NCI-H69 (cell line): ENCODE results near the gene SLC12A8.
A peak's percentile ranks its signal among the peaks of the same experiment; 100 is the strongest.

Experiments used
- DNase-seq: peaks from one replicate; lab custom pipeline; 2025; lab: John Stamatoyannopoulos, UW

Gene SLC12A8

DNA sequence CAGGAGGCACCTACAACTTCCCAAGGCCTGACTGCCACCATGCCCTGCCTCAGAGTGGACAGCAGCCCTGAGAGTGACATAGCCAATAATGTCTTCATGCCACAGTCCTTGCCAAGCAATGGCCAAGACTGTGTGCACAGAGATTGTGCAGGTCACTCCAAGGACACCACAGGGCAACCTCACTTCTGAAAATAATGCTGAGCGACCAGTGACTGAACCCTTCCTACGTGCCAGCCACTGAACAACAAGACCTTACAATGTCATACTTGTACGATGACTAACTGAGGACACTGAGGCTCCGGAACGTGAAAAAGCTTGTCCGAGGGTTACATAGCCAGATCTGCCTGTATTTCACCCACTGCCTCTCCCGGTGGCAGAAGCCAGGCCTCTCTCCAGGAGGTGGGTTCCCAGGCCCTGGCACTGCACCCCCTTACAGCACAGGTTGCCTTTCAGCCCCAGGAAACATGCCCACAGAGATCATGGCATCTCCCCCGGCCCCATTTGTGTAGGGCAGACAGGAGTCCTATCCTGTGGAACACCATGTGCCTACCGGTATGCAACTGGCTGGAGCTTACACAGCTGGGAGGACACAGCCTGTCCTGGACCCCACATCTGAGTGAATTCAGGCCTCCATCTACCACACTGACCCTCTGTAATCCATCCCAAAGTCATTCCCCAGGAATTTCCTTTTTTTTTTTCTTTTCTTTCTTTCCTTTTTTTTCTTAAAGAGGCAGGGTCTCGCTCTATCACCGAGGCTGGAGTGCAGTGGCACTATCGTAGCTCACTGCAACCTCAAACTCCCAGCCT, 72.3 kb downstream of the SLC12A8 start:
- DNase-seq, result no peak

DNA sequence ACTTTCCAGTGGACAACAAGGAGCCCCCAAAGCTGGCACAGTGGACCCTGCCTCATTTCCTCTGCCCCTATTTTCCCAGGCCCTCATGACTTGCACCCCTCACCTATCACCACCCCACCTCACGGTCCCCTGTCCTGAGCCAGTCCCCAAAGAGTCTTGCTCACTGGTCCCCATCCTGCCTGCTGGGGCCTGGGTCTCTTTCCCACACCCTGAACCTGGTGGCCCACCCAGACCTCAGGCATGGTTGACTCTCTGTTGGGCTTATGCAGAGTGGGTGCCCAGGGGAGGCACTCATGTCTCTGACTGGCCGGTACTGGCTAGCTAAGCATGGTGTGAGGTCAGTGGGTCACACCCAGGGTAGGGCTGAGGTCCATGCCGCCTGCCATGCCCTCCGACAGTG, 73.2 kb downstream of the SLC12A8 start:
- no peak for DNase-seq

DNA sequence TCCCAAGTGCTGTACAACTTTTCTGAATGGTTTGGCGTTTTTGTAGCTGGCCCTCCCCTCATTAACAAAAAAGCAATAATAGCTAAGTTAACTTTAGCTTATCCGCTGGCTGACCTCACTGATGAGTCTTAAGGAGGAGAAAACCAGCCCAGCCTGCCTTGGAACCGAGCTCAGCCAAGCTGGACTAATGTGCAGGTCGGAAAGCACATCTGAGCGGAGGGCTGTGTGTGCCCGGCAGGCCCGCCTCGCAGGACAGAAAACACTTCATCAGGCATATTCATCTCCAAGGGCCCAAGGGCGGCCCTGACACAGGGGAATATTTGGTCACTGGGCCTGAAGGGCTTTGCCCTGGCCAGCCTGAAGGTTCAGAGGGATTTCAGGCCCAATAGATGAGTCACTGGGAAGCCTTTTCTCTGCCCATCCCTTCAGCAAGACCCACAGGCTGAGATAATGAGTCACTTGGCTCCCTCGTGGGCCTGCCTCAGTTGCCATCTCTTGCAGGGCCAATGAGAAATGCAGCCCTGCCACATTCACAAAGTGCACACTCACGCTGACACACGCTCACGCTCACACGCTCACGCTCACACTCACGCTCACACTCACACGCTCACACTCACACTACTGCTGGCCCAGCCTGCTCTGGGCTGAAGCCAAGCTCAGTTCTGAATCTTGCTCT, 75.1 kb downstream of the SLC12A8 start:
- no peak for DNase-seq

- no peak for DNase-seq
Measured at GRCh38 chr3:125136966-125137357, 75.6 kb downstream of the SLC12A8 start.

DNA sequence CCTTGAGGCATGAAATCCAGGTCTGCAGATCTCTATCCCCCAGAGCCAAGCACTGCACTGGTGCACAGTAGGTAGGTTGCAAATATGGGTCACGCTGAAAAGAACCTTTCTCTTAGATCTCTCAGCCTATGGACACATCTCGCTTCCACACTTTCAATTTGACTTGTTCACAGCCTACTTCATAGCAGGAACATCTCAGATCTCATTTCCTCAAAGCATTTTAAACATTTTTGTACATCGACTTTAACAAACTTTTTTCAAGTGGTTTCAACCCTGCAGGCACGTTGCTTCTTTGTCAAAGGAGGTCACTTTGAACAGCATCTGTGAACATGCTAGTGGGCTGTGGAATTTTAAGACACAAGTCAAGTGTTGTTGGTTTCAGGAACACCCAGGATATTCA, 76.0 kb downstream of the SLC12A8 start:
- DNase-seq, result no peak

DNA sequence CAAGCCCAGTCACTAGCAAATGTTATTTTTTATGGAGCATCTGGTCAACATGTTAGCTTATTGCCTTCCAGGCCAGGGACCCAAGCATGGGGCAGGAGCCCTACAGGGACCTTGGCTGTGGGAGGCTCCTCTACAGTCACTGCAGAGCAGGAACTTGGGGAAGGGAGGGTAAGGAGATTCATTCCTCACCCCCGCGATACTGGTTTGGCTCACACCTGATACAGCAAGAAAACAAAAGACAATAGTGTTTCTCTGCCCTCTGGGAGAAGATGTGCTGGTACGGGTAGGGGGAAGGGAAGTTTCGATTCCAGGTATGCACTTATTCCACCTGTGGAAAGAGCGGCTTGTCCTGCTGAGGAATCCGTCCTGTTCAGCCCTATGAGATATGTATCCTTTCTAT, 77.6 kb downstream of the SLC12A8 start:
- DNase-seq, result no peak

GRCh38 chr3:125132815-125133214, 79.7 kb downstream of the SLC12A8 start:
- no peak for DNase-seq

GRCh38 chr3:125129512-125129997, 83.0 kb downstream of the SLC12A8 start:
- DNase-seq, result peak; percentile 83

DNA sequence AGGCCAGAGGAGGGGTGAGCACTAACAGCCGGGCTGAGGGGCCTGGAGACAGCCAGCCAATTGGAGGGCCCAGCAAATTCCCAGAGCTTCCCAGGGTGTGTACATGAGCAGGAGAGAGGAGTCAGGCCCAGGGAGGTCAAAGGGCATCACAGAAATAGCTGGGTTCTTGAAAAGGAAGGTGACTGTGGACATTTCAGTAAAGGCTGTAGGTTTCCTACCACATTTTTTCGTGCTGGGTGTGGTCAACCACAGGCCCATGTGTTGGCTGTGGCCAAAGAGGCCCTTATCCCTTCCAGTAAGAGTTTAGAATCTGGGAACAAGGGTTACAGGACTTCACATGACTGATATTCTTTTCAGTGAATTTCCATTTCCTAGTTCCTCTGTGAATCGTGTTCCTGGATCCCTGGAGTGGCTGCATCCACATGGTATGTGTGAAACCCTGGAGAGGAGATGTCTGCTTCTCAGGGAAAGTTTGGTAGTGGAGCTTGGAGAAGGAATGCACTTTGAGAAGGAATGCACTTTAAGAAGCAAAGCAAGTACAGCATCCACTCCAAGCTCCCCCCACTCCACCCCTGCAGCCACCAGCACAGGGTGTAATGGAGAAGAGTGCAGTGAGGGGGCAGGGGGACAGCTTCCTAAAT, 83.6 kb downstream of the SLC12A8 start:
- DNase-seq, result no peak

DNA sequence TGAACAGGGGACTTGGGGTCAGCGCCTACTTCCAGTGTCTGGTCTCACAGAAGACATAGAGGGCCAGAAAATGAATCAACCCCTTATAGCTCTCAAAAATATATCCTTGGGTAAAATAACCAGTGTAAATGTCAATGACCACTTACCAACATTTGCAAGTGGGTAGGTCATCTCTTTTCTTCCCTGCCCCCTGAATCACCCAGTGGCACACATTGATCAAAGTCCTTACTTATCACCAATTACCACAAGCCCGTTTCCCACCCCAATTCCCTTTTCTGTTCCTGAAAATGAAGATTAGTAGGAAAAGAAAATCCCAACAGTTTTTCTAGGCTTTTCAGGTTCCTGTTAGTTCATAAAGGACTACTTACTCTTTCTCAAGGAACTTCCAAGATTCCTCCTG, 86.2 kb downstream of the SLC12A8 start:
- DNase-seq, result no peak

- DNase-seq, result no peak
Measured at GRCh38 chr3:125125821-125126245, 86.7 kb downstream of the SLC12A8 start.

DNA sequence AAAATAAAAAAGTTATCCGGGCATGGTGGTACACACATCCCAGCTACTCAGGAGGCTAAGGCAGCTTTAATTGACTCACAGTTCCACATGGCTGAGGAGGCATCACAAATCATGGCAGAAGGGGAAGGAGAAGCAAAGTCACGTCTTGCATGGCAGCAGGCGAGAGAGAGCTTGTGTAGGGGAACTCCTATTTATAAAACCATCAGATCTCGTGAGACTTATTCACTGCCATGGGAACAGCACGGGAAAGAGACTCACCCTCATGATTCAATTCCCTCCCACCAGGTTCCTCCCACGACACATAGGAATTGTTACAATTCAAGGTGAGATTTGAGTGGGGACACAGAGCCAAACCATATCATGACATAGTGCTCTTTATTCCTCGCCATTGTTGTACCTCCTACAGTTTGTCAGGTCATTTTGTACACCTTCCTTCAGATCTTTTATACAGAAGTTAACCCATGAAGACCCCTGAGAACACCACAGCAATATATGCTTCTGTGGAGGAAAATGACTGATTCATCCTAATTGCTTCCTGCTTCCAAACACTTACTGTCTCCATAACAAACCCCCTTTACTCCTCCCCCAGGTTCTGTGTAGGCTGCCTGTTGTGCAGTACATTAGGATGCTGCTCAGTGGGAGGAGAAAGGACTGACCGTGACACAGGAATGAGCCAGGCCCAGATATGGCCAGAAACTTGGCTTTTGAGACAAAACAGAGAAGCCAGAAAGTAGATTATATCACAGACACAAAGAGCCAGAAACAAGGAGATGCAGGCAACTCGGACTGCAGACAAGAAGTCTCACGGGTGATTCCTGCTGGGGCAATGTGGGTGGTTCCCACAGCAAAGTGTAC, 88.9 kb downstream of the SLC12A8 start:
- DNase-seq, result peak; percentile 3

DNA sequence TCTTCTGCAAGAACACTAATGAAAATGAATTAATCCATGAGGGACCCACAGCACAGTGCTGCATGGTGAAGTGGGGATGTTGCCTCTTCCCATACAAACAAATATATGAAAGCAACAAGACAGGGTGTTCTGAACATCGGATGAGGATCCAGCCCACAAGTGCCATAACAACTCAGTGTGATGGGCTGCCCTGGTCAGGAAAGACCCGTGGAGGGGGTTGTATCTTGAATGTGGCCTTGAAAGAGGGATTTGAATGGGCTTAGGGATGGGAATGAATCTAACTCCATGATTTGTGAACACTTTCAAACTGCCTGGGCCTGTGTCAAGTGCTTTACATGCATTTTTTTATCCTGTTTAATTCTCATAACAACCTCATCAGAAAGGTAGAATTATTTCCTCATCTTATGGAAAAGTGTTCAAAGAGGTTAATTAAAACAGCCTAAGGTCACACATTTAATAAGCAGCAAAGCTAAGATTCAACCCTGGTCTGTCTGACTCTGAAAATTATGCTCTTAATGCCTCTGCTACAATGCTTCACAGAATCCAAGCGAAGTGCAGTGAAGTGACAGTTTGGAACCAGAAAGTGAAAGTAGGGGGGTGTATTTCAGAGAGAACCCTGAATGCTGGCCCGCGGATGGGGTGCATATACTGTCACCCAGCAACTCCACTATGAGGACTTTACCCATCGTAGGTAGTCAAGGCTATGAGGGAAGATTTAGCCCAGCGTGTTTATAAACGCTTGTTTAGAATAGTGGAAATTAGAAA, 91.1 kb downstream of the SLC12A8 start:
- no peak for DNase-seq

DNA sequence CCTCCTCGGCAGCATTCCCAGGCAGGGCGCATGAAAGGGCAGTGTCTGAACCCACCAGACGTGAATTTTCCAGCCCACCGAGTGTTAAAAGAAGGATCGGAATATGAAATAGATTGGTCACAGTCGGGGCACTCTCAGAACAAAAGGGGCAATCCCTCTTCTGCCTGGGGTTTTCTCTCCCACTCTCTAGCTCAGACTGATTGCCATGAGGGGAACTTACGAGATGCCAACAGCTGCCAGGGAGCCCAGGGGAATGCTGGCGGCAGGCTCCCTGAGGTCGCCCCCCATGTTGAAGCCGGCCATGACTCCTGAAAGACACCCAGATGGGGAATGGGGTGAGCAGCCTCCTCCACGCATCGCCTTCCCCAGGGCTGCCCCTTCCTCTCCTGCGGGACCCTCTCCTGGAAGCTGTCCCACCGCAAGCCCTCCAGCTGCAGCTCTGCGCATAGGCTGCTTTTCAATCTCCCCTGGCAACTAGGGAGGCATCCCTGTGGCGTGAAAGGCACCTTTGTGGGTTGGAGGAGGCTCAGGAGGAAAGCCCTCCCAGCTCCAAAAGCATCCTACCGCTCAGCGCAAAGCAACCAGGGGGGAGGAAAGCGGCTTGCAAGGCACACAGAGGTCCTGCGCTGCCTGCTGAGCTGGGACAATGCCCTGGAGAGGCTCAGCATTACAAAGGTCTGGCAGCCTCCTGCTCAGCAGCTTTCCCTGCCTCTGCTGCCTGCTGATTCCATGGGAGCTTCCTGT, 92.0 kb downstream of the SLC12A8 start:
- peak; percentile 56 for DNase-seq

DNA sequence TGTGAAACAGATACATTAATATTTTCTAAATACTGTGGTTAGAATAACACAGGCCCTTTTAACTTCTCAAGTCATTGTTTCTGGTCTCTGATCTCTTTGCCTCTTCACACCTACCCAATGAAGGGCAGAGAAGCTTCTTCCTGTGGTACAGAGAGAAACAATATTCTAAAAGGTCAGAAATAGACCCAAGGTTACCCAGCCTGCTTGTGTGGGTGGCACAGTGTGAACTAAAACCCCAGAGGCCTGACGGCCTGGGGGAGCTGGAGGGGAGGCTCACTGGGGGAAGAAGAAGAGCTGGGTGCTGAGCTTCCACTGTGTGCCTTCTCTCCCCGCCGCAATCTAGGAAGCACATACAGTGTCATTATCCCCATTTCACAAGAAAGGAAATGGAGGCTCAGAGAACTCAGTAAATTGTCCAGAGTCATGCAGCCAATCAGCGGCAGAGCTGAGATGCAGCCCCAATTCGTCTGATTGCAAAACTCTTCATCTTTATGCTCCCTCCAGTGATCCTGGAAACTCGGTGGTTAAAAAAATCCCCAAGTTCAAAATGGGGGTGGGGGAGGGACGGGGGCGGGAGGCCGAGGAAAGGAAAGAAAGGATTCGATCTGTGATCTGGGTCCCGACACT, 92.7 kb downstream of the SLC12A8 start:
- no peak for DNase-seq

DNA sequence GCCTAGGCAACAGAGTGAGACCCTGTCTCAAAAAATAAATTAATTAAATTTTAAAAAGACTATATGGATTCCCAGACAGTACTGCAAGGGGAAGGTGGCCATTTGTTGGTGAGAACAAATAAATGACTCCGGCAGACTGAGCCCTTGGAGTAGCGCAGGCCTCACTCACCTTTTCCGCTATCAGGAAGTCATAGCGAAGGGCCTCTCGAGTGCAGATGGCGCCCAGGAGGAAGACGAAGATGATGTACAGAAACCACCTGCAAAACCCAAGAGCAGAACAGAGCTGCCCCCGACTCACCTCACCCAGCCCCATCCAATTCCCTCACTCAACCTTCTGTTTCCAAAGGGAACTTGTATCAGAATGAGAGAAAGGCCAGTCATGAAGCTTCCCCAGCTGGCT, 93.9 kb downstream of the SLC12A8 start:
- no peak for DNase-seq

DNA sequence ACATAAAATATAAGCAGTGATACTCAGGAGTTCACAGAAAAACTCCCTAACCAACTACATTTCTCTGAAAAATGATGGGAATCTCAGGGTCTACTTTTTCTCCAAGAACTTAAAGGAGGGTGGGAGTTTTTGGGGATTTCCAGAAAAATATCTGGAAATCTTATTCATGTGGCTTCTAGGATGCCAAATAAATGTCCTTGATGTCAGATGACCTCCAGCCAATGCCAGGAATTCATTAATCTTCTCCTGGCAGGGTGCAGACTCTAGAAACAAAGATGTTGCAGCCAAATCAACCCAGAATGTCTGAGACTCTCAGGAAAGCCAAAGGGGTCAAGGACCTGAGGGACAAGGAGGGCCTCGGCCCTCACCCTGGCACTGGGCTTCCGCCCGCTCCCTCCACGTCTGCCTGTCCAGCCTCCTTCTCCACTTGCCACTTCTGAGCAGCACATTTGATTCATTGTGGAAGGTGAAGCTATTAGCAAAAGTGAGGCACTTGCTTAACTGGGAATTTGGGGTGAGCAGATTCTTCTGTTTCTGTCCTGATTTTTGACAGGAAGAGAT, 94.8 kb downstream of the SLC12A8 start:
- no peak for DNase-seq

DNA sequence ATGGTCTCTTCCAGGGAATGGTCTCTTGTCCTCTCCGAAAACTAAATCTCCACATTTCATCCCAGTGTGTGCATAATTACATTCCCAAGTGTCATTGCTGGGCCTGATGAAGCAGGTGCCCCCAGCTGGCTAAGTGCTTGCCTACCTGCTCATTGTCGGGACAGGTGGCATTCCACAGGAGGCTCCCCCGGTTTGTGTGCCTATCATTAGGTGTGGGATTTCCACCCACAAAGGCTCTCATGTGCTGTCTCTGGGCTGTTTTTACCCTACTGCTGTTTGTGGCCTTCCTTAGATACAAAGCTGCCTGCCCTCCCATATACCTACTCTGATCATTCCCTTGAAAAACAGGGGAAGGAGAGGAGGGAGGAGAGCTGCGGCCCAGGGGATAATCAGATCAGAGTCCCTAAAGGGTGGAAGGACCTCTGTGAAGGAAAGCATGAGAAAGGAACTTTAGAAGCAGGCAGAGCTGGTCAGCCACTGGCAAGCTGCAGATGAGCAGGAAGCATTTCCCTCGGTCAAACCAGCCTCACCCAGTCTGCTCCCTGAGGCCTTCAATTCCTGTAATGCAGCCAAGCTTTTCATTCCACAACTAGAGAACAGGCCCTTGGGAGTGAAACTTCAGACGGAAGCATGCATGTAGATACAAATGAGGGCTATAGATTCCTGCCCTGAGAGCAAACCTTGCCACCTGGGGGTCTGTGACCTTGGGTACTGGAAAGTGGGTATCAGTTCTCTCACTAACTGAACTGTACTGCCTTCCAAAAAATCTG, 96.1 kb downstream of the SLC12A8 start:
- peak; percentile 2 for DNase-seq

DNA sequence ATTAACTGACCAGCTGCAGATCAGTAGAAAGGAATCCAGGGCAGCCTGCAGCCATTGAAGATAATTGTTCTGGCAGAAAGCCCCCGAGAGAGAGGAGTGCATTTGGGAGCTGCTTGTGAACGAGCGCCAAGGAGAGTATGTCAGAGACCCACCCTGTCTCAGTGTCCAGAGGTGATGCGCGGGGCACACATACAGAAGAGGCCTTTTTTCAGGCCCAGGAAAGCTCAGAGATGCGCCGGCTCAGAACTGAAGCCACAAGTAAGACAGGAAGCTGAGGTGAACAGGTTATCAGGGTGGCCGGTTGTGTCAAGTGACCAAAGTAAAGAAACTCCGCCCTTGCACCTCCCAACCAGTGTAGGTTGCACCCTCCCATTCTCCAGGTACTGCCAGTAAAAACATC, 96.9 kb downstream of the SLC12A8 start:
- DNase-seq, result no peak
